Superior temporal gyrus (tissue), 1 donor: ENCODE results near the gene SLC22A23.
A peak's percentile ranks its signal among the peaks of the same experiment; 100 is the strongest.

Source experiments
- DNase-seq: peaks from one replicate; pipeline ENCODE4 v3.0.0-alpha.2; 2016; ENCODE audit errors: extremely low spot score

Gene SLC22A23

GRCh38 chr6:3405182-3405518, 51.7 kb downstream of the SLC22A23 start:
- no peak for DNase-seq

- DNase-seq: no peak
These were observed 53.3 kb downstream of the SLC22A23 start for GRCh38 chr6:3403238-3404173.

- DNase-seq: no peak
These were observed 54.3 kb downstream of the SLC22A23 start for GRCh38 chr6:3402310-3403237.

GRCh38 chr6:3400162-3400561, 56.7 kb downstream of the SLC22A23 start:
- DNase-seq: no peak

GRCh38 chr6:3398755-3399696, 57.8 kb downstream of the SLC22A23 start:
- DNase-seq: no peak

GRCh38 chr6:3398165-3398562, 58.7 kb downstream of the SLC22A23 start:
- no peak for DNase-seq

- DNase-seq: no peak
These were observed 59.4 kb downstream of the SLC22A23 start for GRCh38 chr6:3397229-3398164.

GRCh38 chr6:3396503-3397180, 60.2 kb downstream of the SLC22A23 start:
- DNase-seq: no peak

- DNase-seq: no peak
These were observed 62.2 kb downstream of the SLC22A23 start for GRCh38 chr6:3394671-3395070.

- no peak for DNase-seq
These were observed 63.0 kb downstream of the SLC22A23 start for GRCh38 chr6:3393836-3394202.

GRCh38 chr6:3392930-3393835, 63.7 kb downstream of the SLC22A23 start:
- no peak for DNase-seq

GRCh38 chr6:3391902-3392458, 64.9 kb downstream of the SLC22A23 start:
- DNase-seq: no peak

GRCh38 chr6:3390698-3391097, 66.2 kb downstream of the SLC22A23 start:
- DNase-seq: peak; percentile 81

- peak; percentile 87 for DNase-seq
These were observed 67.3 kb downstream of the SLC22A23 start for GRCh38 chr6:3389390-3390167.

GRCh38 chr6:3388786-3389185, 68.1 kb downstream of the SLC22A23 start:
- DNase-seq: no peak

- peak; percentile 96 for DNase-seq
These were observed 70.4 kb downstream of the SLC22A23 start for GRCh38 chr6:3386374-3386857.

GRCh38 chr6:3385660-3386151, 71.1 kb downstream of the SLC22A23 start:
- DNase-seq: peak; percentile 96
